Measurements from ENCODE around the gene NRROS.

The NRROS gene

DNA sequence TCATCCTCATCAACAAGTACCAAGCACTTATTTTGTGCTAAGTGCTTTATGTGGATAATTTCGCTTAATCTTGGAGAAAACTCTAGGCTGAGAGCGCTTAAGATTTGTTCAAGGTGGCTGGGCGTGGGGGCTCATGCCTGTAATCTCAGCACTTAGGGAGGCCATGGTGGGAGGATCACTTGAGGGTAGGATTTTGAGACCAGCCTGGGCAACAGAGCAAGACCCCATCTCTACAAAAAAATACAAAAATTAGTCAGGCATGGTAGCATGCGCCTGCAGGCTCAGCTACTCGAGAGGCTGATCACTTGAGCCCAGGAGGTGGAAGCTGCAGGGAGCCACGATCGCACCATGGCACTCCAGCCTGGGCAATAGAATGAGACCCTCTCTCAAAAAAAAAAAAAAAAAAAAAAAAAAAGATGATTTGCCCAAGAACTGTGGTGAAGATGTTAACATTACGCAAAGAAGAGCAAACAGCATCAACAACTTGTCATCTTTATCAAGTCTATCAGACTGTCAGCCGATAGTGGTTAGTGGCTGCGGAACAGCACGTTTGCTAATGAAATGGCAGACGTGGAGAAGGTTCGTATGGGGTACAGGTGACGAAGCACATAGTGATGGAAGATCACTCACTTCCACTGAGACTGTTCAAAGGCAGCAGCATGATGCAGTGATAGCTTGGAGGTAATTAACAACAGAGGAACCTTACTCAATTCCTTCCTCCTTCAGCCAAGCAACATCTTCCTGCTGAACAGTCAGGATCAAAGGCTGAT lies 27.7 kb downstream of the NRROS start:
- Histone ChIP-seq H2AFZ (ENCODE audit: low read depth, low read length, severe bottlenecking) (no peak overlapping the region), H3K27me3 (ENCODE audit: low read length) (no peaks in the 10 kb centered on the region), H3K4me3 (ENCODE audit: insufficient read depth, low read length, poor library complexity, severe bottlenecking) (no peak overlapping the region), H3K9me2 (replicated peaks; ENCODE audit: insufficient read depth, low read length) (no peaks in the 10 kb centered on the region), H3K9me3 (ENCODE audit: insufficient read depth, low read length) (no peaks in the 10 kb centered on the region), H3K4me2 (ENCODE audit: low read depth, low read length, poor library complexity, severe bottlenecking) (no peak overlapping the region), H3F3A (ENCODE audit: insufficient read depth) (no peaks in the 10 kb centered on the region), H4K20me1 (ENCODE audit: low read depth, low read length) (no peaks in the 10 kb centered on the region), H3K9ac (ENCODE audit: low read length) (no peak overlapping the region), H3K79me2 (ENCODE audit: insufficient read depth, low read length) (no peaks in the 10 kb centered on the region), H3K36me3 (ENCODE audit: low read length) (no peaks in the 10 kb centered on the region), H3K27ac (ENCODE audit: low read depth, low read length) (no peak overlapping the region)
- no peak for TF ChIP-seq EZH2phosphoT487 (conservative IDR thresholded peaks at IDR 0.05; ENCODE audit: low read length)
- TF ChIP-seq, protein P1, sequence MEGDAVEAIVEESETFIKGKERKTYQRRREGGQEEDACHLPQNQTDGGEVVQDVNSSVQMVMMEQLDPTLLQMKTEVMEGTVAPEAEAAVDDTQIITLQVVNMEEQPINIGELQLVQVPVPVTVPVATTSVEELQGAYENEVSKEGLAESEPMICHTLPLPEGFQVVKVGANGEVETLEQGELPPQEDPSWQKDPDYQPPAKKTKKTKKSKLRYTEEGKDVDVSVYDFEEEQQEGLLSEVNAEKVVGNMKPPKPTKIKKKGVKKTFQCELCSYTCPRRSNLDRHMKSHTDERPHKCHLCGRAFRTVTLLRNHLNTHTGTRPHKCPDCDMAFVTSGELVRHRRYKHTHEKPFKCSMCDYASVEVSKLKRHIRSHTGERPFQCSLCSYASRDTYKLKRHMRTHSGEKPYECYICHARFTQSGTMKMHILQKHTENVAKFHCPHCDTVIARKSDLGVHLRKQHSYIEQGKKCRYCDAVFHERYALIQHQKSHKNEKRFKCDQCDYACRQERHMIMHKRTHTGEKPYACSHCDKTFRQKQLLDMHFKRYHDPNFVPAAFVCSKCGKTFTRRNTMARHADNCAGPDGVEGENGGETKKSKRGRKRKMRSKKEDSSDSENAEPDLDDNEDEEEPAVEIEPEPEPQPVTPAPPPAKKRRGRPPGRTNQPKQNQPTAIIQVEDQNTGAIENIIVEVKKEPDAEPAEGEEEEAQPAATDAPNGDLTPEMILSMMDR (IDR thresholded peaks at IDR 0.05; ENCODE audit: insufficient read depth, low read length, poor library complexity, severe bottlenecking): no peak

GRCh38 chr3:196670339-196670738 lies 30.8 kb downstream of the NRROS start:
- no peak overlapping the region for H3K9ac ChIP-seq (ENCODE audit: low read length)
- H3K4me2 ChIP-seq (ENCODE audit: low read depth, low read length, poor library complexity, severe bottlenecking): no peak overlapping the region
- no peaks in the 10 kb centered on the region for H3F3A ChIP-seq (ENCODE audit: insufficient read depth)
- H3K4me3 ChIP-seq (ENCODE audit: insufficient read depth, low read length, poor library complexity, severe bottlenecking): no peak overlapping the region
- no peaks in the 10 kb centered on the region for H4K20me1 ChIP-seq (ENCODE audit: low read depth, low read length)
- H3K27ac ChIP-seq (ENCODE audit: low read depth, low read length): no peak overlapping the region
- no peaks in the 10 kb centered on the region for H3K36me3 ChIP-seq (ENCODE audit: low read length)
- no peaks in the 10 kb centered on the region for H3K9me3 ChIP-seq (ENCODE audit: insufficient read depth, low read length)
- TF ChIP-seq, protein P1 (IDR thresholded peaks at IDR 0.05; ENCODE audit: insufficient read depth, low read length, poor library complexity, severe bottlenecking): no peak
- TF ChIP-seq EZH2phosphoT487 (conservative IDR thresholded peaks at IDR 0.05; ENCODE audit: low read length): no peak
- no peak overlapping the region for H2AFZ ChIP-seq (ENCODE audit: low read depth, low read length, severe bottlenecking)
- H3K79me2 ChIP-seq (ENCODE audit: insufficient read depth, low read length): no peaks in the 10 kb centered on the region
- H3K27me3 ChIP-seq (ENCODE audit: low read length): no peaks in the 10 kb centered on the region
- H3K9me2 ChIP-seq (replicated peaks; ENCODE audit: insufficient read depth, low read length): no peaks in the 10 kb centered on the region

- TF ChIP-seq, protein P1 (IDR thresholded peaks at IDR 0.05; ENCODE audit: insufficient read depth, low read length, poor library complexity, severe bottlenecking): no peak
- TF ChIP-seq EZH2phosphoT487 (conservative IDR thresholded peaks at IDR 0.05; ENCODE audit: low read length): no peak
- Histone ChIP-seq H3K9ac (ENCODE audit: low read length) (no peak overlapping the region), H3K9me2 (replicated peaks; ENCODE audit: insufficient read depth, low read length) (no peaks in the 10 kb centered on the region), H2AFZ (ENCODE audit: low read depth, low read length, severe bottlenecking) (no peak overlapping the region), H3K79me2 (ENCODE audit: insufficient read depth, low read length) (no peaks in the 10 kb centered on the region), H3K36me3 (ENCODE audit: low read length) (no peaks in the 10 kb centered on the region), H3K27ac (ENCODE audit: low read depth, low read length) (no peak overlapping the region), H3F3A (ENCODE audit: insufficient read depth) (no peaks in the 10 kb centered on the region), H3K4me2 (ENCODE audit: low read depth, low read length, poor library complexity, severe bottlenecking) (no peak overlapping the region), H3K4me3 (ENCODE audit: insufficient read depth, low read length, poor library complexity, severe bottlenecking) (no peak overlapping the region), H4K20me1 (ENCODE audit: low read depth, low read length) (no peaks in the 10 kb centered on the region), H3K9me3 (ENCODE audit: insufficient read depth, low read length) (no peaks in the 10 kb centered on the region), H3K27me3 (ENCODE audit: low read length) (no peaks in the 10 kb centered on the region)
Measured at GRCh38 chr3:196673632-196674031, 34.1 kb downstream of the NRROS start.

Data from SU-DHL-6 (cell line).